Heart left ventricle (tissue), 16 donors: Measurements from ENCODE around the gene STUM. TPM values are rescaled to one million over a fixed set of nuclear protein-coding genes. Genes with fewer than 3 reads are reported as not detected.

Experiments
- ATAC-seq, 4 donors: fragments of 200-7000 bp; cut with Tn5 transposase; one replicate each; pipeline ENCODE4 v1.9.1; 2020 to 2022; ENCODE audit warnings: moderate library complexity in 4 of 4, mild to moderate bottlenecking in 3 of 4, moderate number of reproducible peaks in 1 of 4
- DNase-seq, 5 donors: peaks; one replicate each; pipeline ENCODE4 v3.0.0-alpha.2; 2020
- H3K27ac ChIP-seq, 12 donors: fragments of 200-600 bp; sonication (generic) in 4 of 12; one replicate each; pipeline versions ENCODE4 v1.5.0 to v1.8.0; 2016 to 2022; ENCODE audit warnings: mild to moderate bottlenecking in 2 of 12
- H3K27me3 ChIP-seq, 9 donors: fragments of 200-600 bp; sonication (generic) in 2 of 9; one replicate each; pipeline versions ENCODE4 v1.5.1 to v1.8.0; 2016 to 2022; ENCODE audit warnings: mild to moderate bottlenecking in 3 of 9
- H3K36me3 ChIP-seq, 9 donors: fragments of 200-600 bp; sonication (generic) in 2 of 9; one replicate each; pipeline versions ENCODE4 v1.5.0 to v1.8.0; 2018 to 2022; ENCODE audit warnings: mild to moderate bottlenecking in 2 of 9
- H3K4me1 ChIP-seq, 12 donors: fragments of 200-600 bp; sonication (generic) in 4 of 12; one replicate each; pipeline versions ENCODE4 v1.5.0 to v1.8.0; 2016 to 2022; ENCODE audit warnings: mild to moderate bottlenecking in 3 of 12
- H3K4me3 ChIP-seq, 12 donors: fragments of 200-600 bp; sonication (generic) in 4 of 12; one replicate each; pipeline versions ENCODE4 v1.5.0 to v1.8.0; 2017 to 2022; ENCODE audit warnings: mild to moderate bottlenecking in 9 of 12, moderate library complexity in 4 of 12
- H3K9me3 ChIP-seq, 12 donors: fragments of 200-600 bp; sonication (generic) in 4 of 12; one replicate each; pipeline versions ENCODE4 v1.5.0 to v1.8.0; 2016 to 2022; ENCODE audit warnings: mild to moderate bottlenecking in 1 of 12
- CTCF ChIP-seq, 12 donors: fragments of 200-600 bp; sonication (generic) in 4 of 12; IDR thresholded peaks; one replicate each; pipeline versions ENCODE4 v1.5.0 to v1.8.0; 2018 to 2022; ENCODE audit warnings: antibody characterized with exemption in 12 of 12, mild to moderate bottlenecking in 5 of 12
- POLR2A ChIP-seq, 2 donors: fragments of 450-650 bp; IDR thresholded peaks; one replicate each; pipeline ENCODE4 v1.6.1; 2017; ENCODE audit warnings: antibody characterized with exemption in 2 of 2, mild to moderate bottlenecking in 2 of 2, moderate library complexity in 2 of 2
- whole genome bisulfite sequencing, 4 donors: extraction: QIAGEN DNeasy Blood & Tissue Kit in 2 of 4; methylation state at CpG; one replicate each; pipeline versions ENCODE4 v1.1.5 to v1.1.7; 2013 to 2018; 5-methylcytosine and 5-hydroxymethylcytosine counted together
- intact Hi-C, 10 donors: fragments of 100-400 bp; cut with DNase I; formaldehyde crosslinking; loops; one replicate each; pipeline versions ENCODE4 v1.11.1 to v1.14.2; 2022
- polyA plus RNA-seq, 2 donors: library from polyadenylated mRNA; stranded (reverse); fragments of 200-250 nt; gene quantifications; one replicate each; pipeline ENCODE4 v1.2.3, GENCODE V29; 2013
- total RNA-seq, 9 donors: library from RNA; depleted of rRNA in 2 of 9; stranded (reverse); fragments of >200 nt in 2 of 9; fragmentation: NEBNext Ultra II Directional in 3 of 9; extraction: Animal tissue kit (Norgen Biotek cat#: 25700) in 3 of 9; gene quantifications; one replicate each; pipeline versions ENCODE4 v1.1.0 to v1.2.4, GENCODE V29; 2016 to 2023
- donor health status: ischemic (EF 13 %, LVEDD 7.1; RV severe dilation, severe dysfunction).
- donor health status: healthy with polysubstance abuse.
- donor health status: DM: no; HTN: yes; CAD: no.
- donor health status: DM: no; HTN: no; CAD: no.
- donor health status: ischemic (EF 25% LVEDD 6.9; RV normal size, moderate dysfunction).
- donor health status: ischemic (EF 25% LVEDD 5.7; RV mildly dilated, moderate dysfunction).
- donor health status: healthy.
- donor health status: DM: yes; HTN: yes; CAD: no.
- donor health status: ischemic (EF 35%, LVEDD 5.7; RV mildly dilated, moderate dysfunction).
- donor health status: nonischemic (EF 11% LVEDD 7.7; RV severe dilation, severe dysfunction).
- donor health status: DM: yes; HTN: yes; CAD: no.
- donor health status: PGD.
- donor health status: ischemic (EF 29% LVEDD 5.4; RV normal size, mild dysfunction).
- donor health status: nonischemic (EF 23%, LVEDD 6.1; RV moderate dilation, normal function).

Gene STUM
- total and polyA plus RNA-seq, 11 donors, result 0.39 to 1.7 (median 0.97) TPM

GRCh38 chr1:226625326-226625725, 76.8 kb downstream of the STUM start:
- DNase-seq (no peak), ATAC-seq (no peak)
- TF ChIP-seq CTCF (IDR thresholded peaks at IDR 0.05), result no peak
- TF ChIP-seq POLR2A (IDR thresholded peaks at IDR 0.05), result no peak
- intact Hi-C loops, result loop anchor here in 3 of 10 donors (5.0 to 10.0 kb wide), 3 partner anchors 78 to 809 kb away; partner anchors contain the start of gene STUM (in 1 of the 3)
- Histone ChIP-seq H3K4me3 (no peak overlapping the region), H3K9me3 (peaks cover 0 to 13% (median 0%) of the 10 kb centered on the region in 12 donors), H3K27ac (no peak overlapping the region), H3K36me3 (peaks cover 0 to 4% (median 0%) of the 10 kb centered on the region in 9 donors), H3K4me1 (peaks cover 0 to 10% (median 6%) of the 10 kb centered on the region in 12 donors), H3K27me3 (no peaks in the 10 kb centered on the region)
- WGBS, 4 donors, result 86 to 91% (median 88%) methylated on average over 6 of the region's 6 CpGs

- peaks cover 0 to 13% (median 0%) of the 10 kb centered on the region in 12 donors for H3K9me3 ChIP-seq
- no peak overlapping the region for H3K4me3 ChIP-seq
- intact Hi-C loops, result loop anchor here in 4 of 10 donors (2.0 to 10.0 kb wide), 4 partner anchors 79 to 809 kb away; partner anchors contain the start of gene STUM (in 1 of the 4)
- no peaks in the 10 kb centered on the region for H3K27me3 ChIP-seq
- peaks cover 0 to 5% (median 0%) of the 10 kb centered on the region in 9 donors for H3K36me3 ChIP-seq
- WGBS, 4 donors, result 73 to 81% (median 76%) methylated on average over 10 of the region's 10 CpGs
- TF ChIP-seq POLR2A (IDR thresholded peaks at IDR 0.05) (no peak), CTCF (IDR thresholded peaks at IDR 0.05) (no peak)
- ATAC-seq (peak in 2 of 4 donors; percentile 15 to 40), DNase-seq (peak in 1 of 5 donors; percentile 30)
- peaks cover 0 to 10% (median 6%) of the 10 kb centered on the region in 12 donors for H3K4me1 ChIP-seq
- no peak overlapping the region for H3K27ac ChIP-seq
Measured at GRCh38 chr1:226625832-226626576, 77.4 kb downstream of the STUM start.

- Histone ChIP-seq H3K4me1 (peaks cover 0 to 10% (median 6%) of the 10 kb centered on the region in 12 donors), H3K9me3 (peaks cover 0 to 10% (median 0%) of the 10 kb centered on the region in 12 donors), H3K27me3 (no peaks in the 10 kb centered on the region), H3K36me3 (peaks cover 0 to 8% (median 3%) of the 10 kb centered on the region in 9 donors), H3K4me3 (no peak overlapping the region), H3K27ac (peak overlapping the region in 1 of 12 donors; percentile 32)
- ATAC-seq (peak; percentile 80 to 90 (median 88)), DNase-seq (peak; percentile 75 to 83 (median 76))
- TF ChIP-seq CTCF (IDR thresholded peaks at IDR 0.05) (peak; percentile 94 to 99 (median 97)), POLR2A (IDR thresholded peaks at IDR 0.05) (no peak)
- intact Hi-C loops, result loop anchor here in 4 of 10 donors (2.0 to 10.0 kb wide), 4 partner anchors 79 to 808 kb away; partner anchors contain the start of gene STUM (in 1 of the 4)
- 2 to 6% (median 4%) methylated on average over 11 of the region's 11 CpGs for WGBS, 4 donors
Measured at GRCh38 chr1:226626577-226626956, 78.0 kb downstream of the STUM start.
